H1 (cell line): ENCODE data around the gene MYOM1. TPM values are rescaled to one million over a fixed set of nuclear protein-coding genes. Genes with fewer than 3 reads are reported as not detected.

Source experiments
- CHD1 ChIP-seq: IDR thresholded peaks from 2 replicates; pipeline ENCODE4 v1.6.1; 2012; ENCODE audit warnings: low read depth, low read length, improper control_type of control experiment
- CTBP2 ChIP-seq: IDR thresholded peaks from 2 replicates; pipeline ENCODE4 v1.7.0; 2011; ENCODE audit warnings: borderline replicate concordance, mild to moderate bottlenecking, moderate library complexity, mixed read lengths, low read length; ENCODE audit not compliant: insufficient read depth, insufficient read length
- EP300 ChIP-seq, 2 experiments: IDR thresholded peaks; 1 replicate in 1 of 2; 2 replicates in 1 of 2; pipeline ENCODE4 v1.6.1; 2011 to 2012; ENCODE audit warnings: low read depth in 2 of 2, low read length in 2 of 2, mild to moderate bottlenecking in 2 of 2, borderline replicate concordance in 1 of 2, inconsistent platforms in 1 of 2, moderate library complexity in 1 of 2
- HDAC2 ChIP-seq, 2 experiments: fragments of 300-600 bp in 1 of 2; sonication (generic) in 1 of 2; IDR thresholded peaks; 2 replicates each; pipeline ENCODE4 v1.6.1; 2011 to 2012; ENCODE audit warnings: low read depth in 2 of 2, low read length in 2 of 2, mild to moderate bottlenecking in 2 of 2, moderate library complexity in 2 of 2, borderline replicate concordance in 1 of 2, inconsistent platforms in 1 of 2
- NANOG ChIP-seq: IDR thresholded peaks from 2 replicates; pipeline ENCODE4 v1.6.1; 2011; ENCODE audit warnings: low read length, low read depth, mild to moderate bottlenecking, inconsistent platforms; ENCODE audit not compliant: insufficient read depth, poor library complexity, severe bottlenecking
- SP1 ChIP-seq: IDR thresholded peaks from 2 replicates; pipeline ENCODE4 v1.6.1; 2011; ENCODE audit warnings: low read depth, low read length
- polyA plus RNA-seq, 7 experiments: library from polyadenylated mRNA; depleted of rRNA in 3 of 7; stranded (reverse) in 5 of 7; unstranded in 2 of 7; fragments of >200 nt in 5 of 7; fragments of 200-250 nt in 2 of 7; gene quantifications; 1 replicate in 5 of 7; 2 replicates in 1 of 7; 4 replicates in 1 of 7; pipeline versions ENCODE4 v1.2.1 to v1.2.3, GENCODE V29; 2011 to 2013; ENCODE audit warnings: missing spikeins in 2 of 7, mixed read lengths in 2 of 7
- total RNA-seq: library from RNA; stranded (reverse); fragmentation: NEBNext Ultra II Directional; extraction: Animal tissue kit (Norgen Biotek cat#: 25700); gene quantifications from 2 replicates; pipeline ENCODE4 v1.2.1, GENCODE V29; 2021
- TF ChIP-seq, protein P1 (sequence below): fragments of 300-600 bp; sonication (generic); IDR thresholded peaks from 2 replicates; pipeline ENCODE4 v1.7.1; 2012; ENCODE audit warnings: low read length, moderate library complexity, mild to moderate bottlenecking, inconsistent platforms; ENCODE audit not compliant: insufficient replicate concordance
- TF ChIP-seq, protein P2 (sequence below): IDR thresholded peaks from 2 replicates; pipeline ENCODE4 v1.6.1; 2012; ENCODE audit warnings: low read length, inconsistent platforms

MYOM1 gene
- total and polyA plus RNA-seq, 2 of the 8 experiments (the other 6 are each of a cell fraction or from before 2014, with no cell fraction given), result 0.06 to 0.32 TPM

DNA sequence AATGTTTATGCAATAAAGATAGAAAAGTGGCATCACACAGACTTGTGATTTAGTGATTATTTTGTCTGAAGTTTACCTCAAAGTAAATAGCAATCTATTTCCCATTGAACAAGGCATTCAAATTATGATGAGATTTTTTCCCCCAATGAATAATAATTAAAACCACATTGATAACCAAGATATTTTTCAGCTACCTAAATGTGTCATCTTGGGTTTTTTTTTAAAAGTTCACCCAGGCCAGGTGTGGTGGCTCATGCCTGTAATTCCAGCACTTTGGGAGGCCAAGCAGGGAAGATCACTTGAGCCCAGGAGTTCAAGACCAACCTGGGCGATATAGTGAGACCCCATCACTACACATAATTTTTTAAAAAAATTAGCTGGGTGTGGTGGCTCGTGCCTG, 27.0 kb downstream of the MYOM1 start (continued):
- TF ChIP-seq, protein P1, sequence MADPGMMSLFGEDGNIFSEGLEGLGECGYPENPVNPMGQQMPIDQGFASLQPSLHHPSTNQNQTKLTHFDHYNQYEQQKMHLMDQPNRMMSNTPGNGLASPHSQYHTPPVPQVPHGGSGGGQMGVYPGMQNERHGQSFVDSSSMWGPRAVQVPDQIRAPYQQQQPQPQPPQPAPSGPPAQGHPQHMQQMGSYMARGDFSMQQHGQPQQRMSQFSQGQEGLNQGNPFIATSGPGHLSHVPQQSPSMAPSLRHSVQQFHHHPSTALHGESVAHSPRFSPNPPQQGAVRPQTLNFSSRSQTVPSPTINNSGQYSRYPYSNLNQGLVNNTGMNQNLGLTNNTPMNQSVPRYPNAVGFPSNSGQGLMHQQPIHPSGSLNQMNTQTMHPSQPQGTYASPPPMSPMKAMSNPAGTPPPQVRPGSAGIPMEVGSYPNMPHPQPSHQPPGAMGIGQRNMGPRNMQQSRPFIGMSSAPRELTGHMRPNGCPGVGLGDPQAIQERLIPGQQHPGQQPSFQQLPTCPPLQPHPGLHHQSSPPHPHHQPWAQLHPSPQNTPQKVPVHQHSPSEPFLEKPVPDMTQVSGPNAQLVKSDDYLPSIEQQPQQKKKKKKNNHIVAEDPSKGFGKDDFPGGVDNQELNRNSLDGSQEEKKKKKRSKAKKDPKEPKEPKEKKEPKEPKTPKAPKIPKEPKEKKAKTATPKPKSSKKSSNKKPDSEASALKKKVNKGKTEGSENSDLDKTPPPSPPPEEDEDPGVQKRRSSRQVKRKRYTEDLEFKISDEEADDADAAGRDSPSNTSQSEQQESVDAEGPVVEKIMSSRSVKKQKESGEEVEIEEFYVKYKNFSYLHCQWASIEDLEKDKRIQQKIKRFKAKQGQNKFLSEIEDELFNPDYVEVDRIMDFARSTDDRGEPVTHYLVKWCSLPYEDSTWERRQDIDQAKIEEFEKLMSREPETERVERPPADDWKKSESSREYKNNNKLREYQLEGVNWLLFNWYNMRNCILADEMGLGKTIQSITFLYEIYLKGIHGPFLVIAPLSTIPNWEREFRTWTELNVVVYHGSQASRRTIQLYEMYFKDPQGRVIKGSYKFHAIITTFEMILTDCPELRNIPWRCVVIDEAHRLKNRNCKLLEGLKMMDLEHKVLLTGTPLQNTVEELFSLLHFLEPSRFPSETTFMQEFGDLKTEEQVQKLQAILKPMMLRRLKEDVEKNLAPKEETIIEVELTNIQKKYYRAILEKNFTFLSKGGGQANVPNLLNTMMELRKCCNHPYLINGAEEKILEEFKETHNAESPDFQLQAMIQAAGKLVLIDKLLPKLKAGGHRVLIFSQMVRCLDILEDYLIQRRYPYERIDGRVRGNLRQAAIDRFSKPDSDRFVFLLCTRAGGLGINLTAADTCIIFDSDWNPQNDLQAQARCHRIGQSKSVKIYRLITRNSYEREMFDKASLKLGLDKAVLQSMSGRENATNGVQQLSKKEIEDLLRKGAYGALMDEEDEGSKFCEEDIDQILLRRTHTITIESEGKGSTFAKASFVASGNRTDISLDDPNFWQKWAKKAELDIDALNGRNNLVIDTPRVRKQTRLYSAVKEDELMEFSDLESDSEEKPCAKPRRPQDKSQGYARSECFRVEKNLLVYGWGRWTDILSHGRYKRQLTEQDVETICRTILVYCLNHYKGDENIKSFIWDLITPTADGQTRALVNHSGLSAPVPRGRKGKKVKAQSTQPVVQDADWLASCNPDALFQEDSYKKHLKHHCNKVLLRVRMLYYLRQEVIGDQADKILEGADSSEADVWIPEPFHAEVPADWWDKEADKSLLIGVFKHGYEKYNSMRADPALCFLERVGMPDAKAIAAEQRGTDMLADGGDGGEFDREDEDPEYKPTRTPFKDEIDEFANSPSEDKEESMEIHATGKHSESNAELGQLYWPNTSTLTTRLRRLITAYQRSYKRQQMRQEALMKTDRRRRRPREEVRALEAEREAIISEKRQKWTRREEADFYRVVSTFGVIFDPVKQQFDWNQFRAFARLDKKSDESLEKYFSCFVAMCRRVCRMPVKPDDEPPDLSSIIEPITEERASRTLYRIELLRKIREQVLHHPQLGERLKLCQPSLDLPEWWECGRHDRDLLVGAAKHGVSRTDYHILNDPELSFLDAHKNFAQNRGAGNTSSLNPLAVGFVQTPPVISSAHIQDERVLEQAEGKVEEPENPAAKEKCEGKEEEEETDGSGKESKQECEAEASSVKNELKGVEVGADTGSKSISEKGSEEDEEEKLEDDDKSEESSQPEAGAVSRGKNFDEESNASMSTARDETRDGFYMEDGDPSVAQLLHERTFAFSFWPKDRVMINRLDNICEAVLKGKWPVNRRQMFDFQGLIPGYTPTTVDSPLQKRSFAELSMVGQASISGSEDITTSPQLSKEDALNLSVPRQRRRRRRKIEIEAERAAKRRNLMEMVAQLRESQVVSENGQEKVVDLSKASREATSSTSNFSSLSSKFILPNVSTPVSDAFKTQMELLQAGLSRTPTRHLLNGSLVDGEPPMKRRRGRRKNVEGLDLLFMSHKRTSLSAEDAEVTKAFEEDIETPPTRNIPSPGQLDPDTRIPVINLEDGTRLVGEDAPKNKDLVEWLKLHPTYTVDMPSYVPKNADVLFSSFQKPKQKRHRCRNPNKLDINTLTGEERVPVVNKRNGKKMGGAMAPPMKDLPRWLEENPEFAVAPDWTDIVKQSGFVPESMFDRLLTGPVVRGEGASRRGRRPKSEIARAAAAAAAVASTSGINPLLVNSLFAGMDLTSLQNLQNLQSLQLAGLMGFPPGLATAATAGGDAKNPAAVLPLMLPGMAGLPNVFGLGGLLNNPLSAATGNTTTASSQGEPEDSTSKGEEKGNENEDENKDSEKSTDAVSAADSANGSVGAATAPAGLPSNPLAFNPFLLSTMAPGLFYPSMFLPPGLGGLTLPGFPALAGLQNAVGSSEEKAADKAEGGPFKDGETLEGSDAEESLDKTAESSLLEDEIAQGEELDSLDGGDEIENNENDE, result no peak
- TF ChIP-seq SP1 (no peak), NANOG (no peak), HDAC2 (IDR thresholded peaks at IDR 0.05; ENCODE audit: borderline replicate concordance in 1 of 2, low read depth in 2 of 2, low read length in 2 of 2) (no peak), CHD1 (no peak), CTBP2 (no peak), EP300 (IDR thresholded peaks at IDR 0.05; ENCODE audit: borderline replicate concordance in 1 of 2, low read depth in 2 of 2, low read length in 2 of 2) (no peak)
- TF ChIP-seq, protein P2, sequence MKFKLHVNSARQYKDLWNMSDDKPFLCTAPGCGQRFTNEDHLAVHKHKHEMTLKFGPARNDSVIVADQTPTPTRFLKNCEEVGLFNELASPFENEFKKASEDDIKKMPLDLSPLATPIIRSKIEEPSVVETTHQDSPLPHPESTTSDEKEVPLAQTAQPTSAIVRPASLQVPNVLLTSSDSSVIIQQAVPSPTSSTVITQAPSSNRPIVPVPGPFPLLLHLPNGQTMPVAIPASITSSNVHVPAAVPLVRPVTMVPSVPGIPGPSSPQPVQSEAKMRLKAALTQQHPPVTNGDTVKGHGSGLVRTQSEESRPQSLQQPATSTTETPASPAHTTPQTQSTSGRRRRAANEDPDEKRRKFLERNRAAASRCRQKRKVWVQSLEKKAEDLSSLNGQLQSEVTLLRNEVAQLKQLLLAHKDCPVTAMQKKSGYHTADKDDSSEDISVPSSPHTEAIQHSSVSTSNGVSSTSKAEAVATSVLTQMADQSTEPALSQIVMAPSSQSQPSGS, result no peak
